ENCODE measurements around the gene PSMD3.
A peak's percentile ranks its signal among the peaks of the same experiment; 100 is the strongest.

The PSMD3 gene

GRCh38 chr17:39980351-39981206 lies at the start of gene PSMD3:
TSS of gene PSMD3 (plus strand) at chr17:39980807. CDS start at chr17:39980971, 164 bp downstream.
- peak; percentile 48 for TF ChIP-seq CTCF (IDR thresholded peaks at IDR 0.05; ENCODE audit: low read depth, low read length)
- H3K4me3 ChIP-seq (ENCODE audit: low read depth, low read length) = peak within 1 kb of the TSS; percentile 84

- H3K4me3 ChIP-seq (ENCODE audit: low read depth, low read length) = no peak overlapping the region
- no peak for TF ChIP-seq CTCF (IDR thresholded peaks at IDR 0.05; ENCODE audit: low read depth, low read length)
Observed at GRCh38 chr17:39933912-39934311, 46.7 kb upstream of the PSMD3 start.

GRCh38 chr17:39934324-39934723 lies 46.3 kb upstream of the PSMD3 start:
- H3K4me3 ChIP-seq (ENCODE audit: low read depth, low read length) = no peak overlapping the region
- TF ChIP-seq CTCF (IDR thresholded peaks at IDR 0.05; ENCODE audit: low read depth, low read length) = no peak

- no peak overlapping the region for H3K4me3 ChIP-seq (ENCODE audit: low read depth, low read length)
- TF ChIP-seq CTCF (IDR thresholded peaks at IDR 0.05; ENCODE audit: low read depth, low read length) = no peak
Observed at GRCh38 chr17:39935909-39936308, 44.7 kb upstream of the PSMD3 start.

- no peak overlapping the region for H3K4me3 ChIP-seq (ENCODE audit: low read depth, low read length)
Observed at GRCh38 chr17:39937447-39937846, 43.2 kb upstream of the PSMD3 start.

GRCh38 chr17:39938140-39938869 lies 42.3 kb upstream of the PSMD3 start:
- no peak for TF ChIP-seq CTCF (IDR thresholded peaks at IDR 0.05; ENCODE audit: low read depth, low read length)
- no peak overlapping the region for H3K4me3 ChIP-seq (ENCODE audit: low read depth, low read length)

More at GRCh38 chr17:39937447-39937846, 43.2 kb upstream of the PSMD3 start:
- no peak for TF ChIP-seq CTCF (IDR thresholded peaks at IDR 0.05; ENCODE audit: low read depth, low read length)

GRCh38 chr17:39939106-39939505 lies 41.5 kb upstream of the PSMD3 start:
- TF ChIP-seq CTCF (IDR thresholded peaks at IDR 0.05; ENCODE audit: low read depth, low read length) = no peak
- no peak overlapping the region for H3K4me3 ChIP-seq (ENCODE audit: low read depth, low read length)
